HepG2 (cell line): ENCODE results near the gene SMARCB1. TPM values are rescaled to one million over a fixed set of nuclear protein-coding genes. Genes with fewer than 3 reads are reported as not detected.

Experiments
- AFF4 ChIP-seq: sonication (generic); formaldehyde crosslinking; IDR thresholded peaks from 2 replicates; pipeline ENCODE4 v1.4.0; 2020; ENCODE audit warnings: missing genetic modification reagents
- FLYWCH1 ChIP-seq: sonication (generic); formaldehyde crosslinking; IDR thresholded peaks from 2 replicates; pipeline ENCODE4 v1.8.1; 2023; ENCODE audit warnings: mild to moderate bottlenecking, missing genetic modification reagents
- HES4 ChIP-seq: sonication (generic); formaldehyde crosslinking; IDR thresholded peaks from 2 replicates; pipeline ENCODE4 v1.9.0; 2021; ENCODE audit warnings: mild to moderate bottlenecking, missing genetic modification reagents, borderline replicate concordance
- KLF6 ChIP-seq: IDR thresholded peaks from 2 replicates; pipeline ENCODE4 v1.8.0; 2016; ENCODE audit warnings: missing biosample characterization, missing genetic modification reagents
- LCORL ChIP-seq, 2 experiments: fragments of 450-650 bp in 1 of 2; sonication (generic) in 1 of 2; formaldehyde crosslinking in 1 of 2; IDR thresholded peaks; 2 replicates each; pipeline versions ENCODE4 v1.5.0 to v1.6.1; 2017 to 2020; ENCODE audit warnings: antibody characterized with exemption in 1 of 2, missing genetic modification reagents in 1 of 2
- ZBTB38 ChIP-seq: sonication (generic); formaldehyde crosslinking; IDR thresholded peaks from 2 replicates; pipeline ENCODE4 v1.5.1; 2020; ENCODE audit warnings: mild to moderate bottlenecking, missing genetic modification reagents
- ZFP91 ChIP-seq: sonication (generic); formaldehyde crosslinking; IDR thresholded peaks from 2 replicates; pipeline ENCODE4 v1.9.0; 2022; ENCODE audit warnings: missing genetic modification reagents, mild to moderate bottlenecking, borderline replicate concordance
- ZNF691 ChIP-seq: sonication (generic); formaldehyde crosslinking; IDR thresholded peaks from 2 replicates; pipeline ENCODE4 v1.4.0; 2020; ENCODE audit warnings: missing genetic modification reagents, low read depth, mild to moderate bottlenecking, borderline replicate concordance
- polyA plus RNA-seq, 8 experiments: library from polyadenylated mRNA; depleted of rRNA in 3 of 8; stranded (reverse) in 7 of 8; unstranded in 1 of 8; fragments of >200 nt; fragmentation: Illumina TruSeq in 4 of 8; extraction: Trizol in 4 of 8; gene quantifications; 2 replicates each; pipeline versions ENCODE4 v1.2.1 to v1.2.3, GENCODE V29; 2011 to 2016; ENCODE audit warnings: low read depth in 4 of 8, missing spikeins in 1 of 8, mixed read lengths in 1 of 8; ENCODE audit not compliant: insufficient read depth in 1 of 8
- total RNA-seq, 5 experiments: library from RNA; depleted of rRNA; stranded (reverse); fragments of >200 nt; fragmentation: Illumina TruSeq; extraction: Trizol; gene quantifications; 2 replicates each; pipeline ENCODE4 v1.2.3, GENCODE V29; 2016; ENCODE audit warnings: low read depth in 1 of 5

Gene SMARCB1
- total and polyA plus RNA-seq, 2 of the 13 experiments (the other 11 are each of a cell fraction or from before 2014, with no cell fraction given) = 74.0 to 166 TPM

- TF ChIP-seq AFF4 (CRISPR knock-in tag) (no peak), ZBTB38 (CRISPR knock-in tag) (0 out of 2 replicates have a peak, but pooled peaks have one; percentile 7), ZFP91 (peak; percentile 15; the same call in 1 of the 2 replicates), KLF6 (CRISPR knock-in tag) (no peak), ZNF691 (CRISPR knock-in tag) (no peak), LCORL (IDR thresholded peaks at IDR 0.05) (no peak), LCORL (CRISPR knock-in tag; IDR thresholded peaks at IDR 0.05) (no peak), FLYWCH1 (CRISPR knock-in tag) (no peak), HES4 (CRISPR knock-in tag) (0 out of 2 replicates have a peak, but pooled peaks have one; percentile 36)
Measured at GRCh38 chr22:23773483-23774113, 13.2 kb upstream of the SMARCB1 start (continued).
